Loucy (cell line): Measurements from ENCODE around the gene SNX8.

Experiments used
- H2AFZ ChIP-seq: fragments of 200-600 bp; sonication (generic); 2 replicates; pipeline ENCODE4 v1.6.0; 2016; ENCODE audit warnings: antibody characterized with exemption, mild to moderate bottlenecking, low read length, moderate library complexity
- H3F3A ChIP-seq: fragments of 200-600 bp; 2 replicates; pipeline ENCODE4 v1.6.0; 2016; ENCODE audit warnings: antibody characterized with exemption, low read depth, mild to moderate bottlenecking
- H3K27me3 ChIP-seq: fragments of 200-600 bp; sonication (generic); 2 replicates; pipeline ENCODE4 v1.6.1; 2014; ENCODE audit warnings: low read length, mild to moderate bottlenecking; ENCODE audit not compliant: insufficient read depth, poor library complexity, severe bottlenecking
- H3K36me3 ChIP-seq: fragments of 200-600 bp; sonication (generic); 2 replicates; pipeline ENCODE4 v1.6.1; 2016; ENCODE audit warnings: low read length; ENCODE audit not compliant: insufficient read depth
- H3K4me1 ChIP-seq: fragments of 200-600 bp; sonication (generic); 2 replicates; pipeline ENCODE4 v1.5.1; 2014; ENCODE audit warnings: low read length, mild to moderate bottlenecking; ENCODE audit not compliant: insufficient read depth, poor library complexity, severe bottlenecking
- H3K4me2 ChIP-seq: fragments of 200-600 bp; sonication (generic); 2 replicates; pipeline ENCODE4 v1.6.0; 2014; ENCODE audit warnings: antibody characterized with exemption, low read length, low read depth, mild to moderate bottlenecking; ENCODE audit not compliant: poor library complexity, severe bottlenecking
- H3K4me3 ChIP-seq: fragments of 200-600 bp; sonication (generic); 2 replicates; pipeline ENCODE4 v1.5.1; 2014; ENCODE audit warnings: low read length, mild to moderate bottlenecking, mixed read lengths; ENCODE audit not compliant: poor library complexity, severe bottlenecking
- H3K79me2 ChIP-seq: fragments of 200-600 bp; sonication (generic); 2 replicates; pipeline ENCODE4 v1.6.1; 2014; ENCODE audit warnings: low read length; ENCODE audit not compliant: insufficient read depth
- H3K9ac ChIP-seq: fragments of 200-600 bp; sonication (generic); 2 replicates; pipeline ENCODE4 v1.6.0; 2014; ENCODE audit warnings: mild to moderate bottlenecking, low read depth, low read length, moderate library complexity; ENCODE audit not compliant: poor library complexity, severe bottlenecking
- H3K9me2 ChIP-seq: fragments of 200-600 bp; sonication (generic); replicated peaks from 2 replicates; pipeline ENCODE4 v1.6.1; 2016; ENCODE audit warnings: low read depth, low read length, mixed read lengths
- H3K9me3 ChIP-seq: fragments of 200-600 bp; sonication (generic); 2 replicates; pipeline ENCODE4 v1.6.1; 2014; ENCODE audit warnings: mild to moderate bottlenecking, antibody characterized with exemption, low read length, low read depth; ENCODE audit not compliant: insufficient read depth
- H4K20me1 ChIP-seq: fragments of 200-600 bp; sonication (generic); 2 replicates; pipeline ENCODE4 v1.6.0; 2014; ENCODE audit warnings: antibody characterized with exemption, low read length, mild to moderate bottlenecking; ENCODE audit not compliant: insufficient read depth, poor library complexity, severe bottlenecking
- CTCF ChIP-seq: fragments of 200-600 bp; sonication (generic); conservative IDR thresholded peaks from 2 replicates; pipeline ENCODE4 v1.5.1; 2014; ENCODE audit warnings: mild to moderate bottlenecking, antibody characterized with exemption, low read length
- EZH2phosphoT487 ChIP-seq: fragments of 200-600 bp; IDR thresholded peaks from 2 replicates; pipeline ENCODE4 v1.6.1; 2018; ENCODE audit warnings: antibody characterized with exemption, mild to moderate bottlenecking, moderate library complexity, borderline replicate concordance

SNX8 gene

GRCh38 chr7:2247141-2247995 lies 66.9 kb downstream of the SNX8 start:
- peak overlapping the region; percentile 67 for H3K4me3 ChIP-seq
- H3F3A ChIP-seq: 0 out of 2 replicates have a peak, but pooled peaks cover 3% of the 10 kb centered on the region
- TF ChIP-seq EZH2phosphoT487: no peak
- peak; percentile 85 for TF ChIP-seq CTCF
- H3K36me3 ChIP-seq: peaks cover 4% of the 10 kb centered on the region; the same call in 1 of the 2 replicates
- H3K4me2 ChIP-seq: peak overlapping the region; percentile 99
- H4K20me1 ChIP-seq: no peaks in the 10 kb centered on the region
- H3K79me2 ChIP-seq: peaks cover 76% of the 10 kb centered on the region
- no peak overlapping the region for H2AFZ ChIP-seq
- no peaks in the 10 kb centered on the region for H3K9me3 ChIP-seq
- no peaks in the 10 kb centered on the region for H3K27me3 ChIP-seq
- H3K9me2 ChIP-seq: no peaks in the 10 kb centered on the region
- H3K4me1 ChIP-seq: peaks cover 85% of the 10 kb centered on the region
- peak overlapping the region; percentile 92 for H3K9ac ChIP-seq

DNA sequence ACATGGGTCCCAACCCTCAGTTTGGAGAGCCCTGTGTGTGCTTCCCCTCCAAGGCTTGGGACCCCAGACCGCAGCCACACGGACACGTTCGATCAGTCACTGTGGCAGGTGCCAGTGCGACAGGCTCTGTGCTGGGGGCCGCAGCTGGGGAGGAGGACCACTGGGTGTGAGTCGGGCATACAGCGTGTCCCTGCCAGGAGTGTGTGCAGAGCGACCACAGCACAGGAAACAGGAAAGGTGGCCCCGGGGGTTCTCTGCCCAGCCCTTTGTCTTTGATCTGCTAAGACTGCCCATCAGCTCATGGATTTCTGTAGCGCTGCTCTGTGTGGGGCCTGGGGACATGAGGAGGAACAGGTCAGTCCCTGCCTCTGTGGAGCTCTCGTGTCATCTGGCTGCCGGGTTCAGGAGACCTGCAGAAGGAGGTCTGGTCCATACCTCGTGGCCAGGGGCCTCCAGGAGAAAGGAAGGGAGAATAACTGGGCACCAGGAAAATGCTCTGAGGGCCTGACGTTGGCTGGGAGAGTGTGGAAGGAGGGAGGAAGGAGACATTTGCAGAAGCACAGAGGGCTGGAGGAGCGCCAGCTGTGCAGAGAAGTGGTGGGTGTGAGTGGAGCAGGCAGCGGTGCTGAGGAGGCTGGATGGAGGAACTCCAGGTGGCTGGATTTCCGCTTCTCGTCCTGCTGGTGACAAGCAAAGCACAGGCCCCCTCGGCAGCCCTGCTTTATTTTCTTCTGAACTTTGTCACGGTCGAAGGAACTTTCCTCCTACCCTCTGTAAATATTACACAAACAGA lies 68.2 kb downstream of the SNX8 start:
- no peaks in the 10 kb centered on the region for H3K9me3 ChIP-seq
- no peaks in the 10 kb centered on the region for H3K36me3 ChIP-seq
- H3K4me2 ChIP-seq: peak overlapping the region; percentile 99
- TF ChIP-seq EZH2phosphoT487 (no peak), CTCF (no peak)
- H3K79me2 ChIP-seq: peaks cover 82% of the 10 kb centered on the region
- no peak overlapping the region for H2AFZ ChIP-seq
- peaks cover 79% of the 10 kb centered on the region for H3K4me1 ChIP-seq
- H3K9me2 ChIP-seq: no peaks in the 10 kb centered on the region
- H3K27me3 ChIP-seq: no peaks in the 10 kb centered on the region
- peak overlapping the region; percentile 67 for H3K4me3 ChIP-seq
- peak overlapping the region; percentile 92 for H3K9ac ChIP-seq
- H3F3A ChIP-seq: 0 out of 2 replicates have a peak, but pooled peaks cover 3% of the 10 kb centered on the region
- H4K20me1 ChIP-seq: peaks cover 7% of the 10 kb centered on the region

- Histone ChIP-seq H2AFZ (no peak overlapping the region), H3K27me3 (no peaks in the 10 kb centered on the region), H3F3A (0 out of 2 replicates have a peak, but pooled peaks cover 3% of the 10 kb centered on the region), H3K4me3 (no peak overlapping the region), H4K20me1 (peaks cover 17% of the 10 kb centered on the region), H3K9ac (peak overlapping the region; percentile 92), H3K4me1 (peaks cover 80% of the 10 kb centered on the region), H3K79me2 (peaks cover 85% of the 10 kb centered on the region), H3K36me3 (no peaks in the 10 kb centered on the region), H3K9me3 (no peaks in the 10 kb centered on the region), H3K4me2 (peak overlapping the region; percentile 99), H3K9me2 (no peaks in the 10 kb centered on the region)
- no peak for TF ChIP-seq EZH2phosphoT487
These were observed 69.7 kb downstream of the SNX8 start for GRCh38 chr7:2244404-2244995.
